WTC11 (cell line): Measurements from ENCODE around the gene PDCD1LG2. TPM values are rescaled to one million over a fixed set of nuclear protein-coding genes. Genes with fewer than 3 reads are reported as not detected.

Experiments used
- ATAC-seq: fragments of 200-7000 bp; cut with Tn5 transposase; 2 replicates; pipeline ENCODE4 v1.10.0; 2021; ENCODE audit warnings: mild to moderate bottlenecking, moderate library complexity
- CTCF ChIA-PET: fragments of 300-600 bp; sonication (Branson Sonifier 250); formaldehyde crosslinking; loops from one replicate; lab custom pipeline; 2021; ENCODE audit warnings: antibody characterized with exemption; lab: Charles Lee
- POLR2A ChIA-PET: fragments of 350-600 bp; sonication (Branson Sonifier 250); formaldehyde crosslinking; loops from one replicate; lab custom pipeline; 2021; ENCODE audit warnings: antibody characterized with exemption; lab: Charles Lee
- DNase-seq: peaks from one replicate; pipeline ENCODE4 v3.0.0; 2021; ENCODE audit warnings: low spot score
- H3K27ac Mint-ChIP-seq: 2 replicates; pipeline ENCODE4 v1.8.0; 2021; ENCODE audit warnings: mixed read lengths
- H3K27me3 Mint-ChIP-seq: 2 replicates; pipeline ENCODE4 v1.8.0; 2021; ENCODE audit warnings: low read depth, mild to moderate bottlenecking, moderate library complexity, mixed read lengths
- H3K36me3 Mint-ChIP-seq: 2 replicates; pipeline ENCODE4 v1.8.0; 2021; ENCODE audit warnings: mixed read lengths
- H3K4me1 Mint-ChIP-seq: 2 replicates; pipeline ENCODE4 v1.8.0; 2022; ENCODE audit warnings: mixed read lengths
- H3K4me3 Mint-ChIP-seq: 2 replicates; pipeline ENCODE4 v1.8.0; 2021; ENCODE audit warnings: mild to moderate bottlenecking, moderate library complexity, mixed read lengths
- H3K9me3 Mint-ChIP-seq: 2 replicates; pipeline ENCODE4 v1.8.0; 2021; ENCODE audit warnings: mixed read lengths
- AFF4 ChIP-seq: sonication (generic); formaldehyde crosslinking; IDR thresholded peaks from 2 replicates; pipeline ENCODE4 v1.8.1; 2023; ENCODE audit warnings: mild to moderate bottlenecking, missing genetic modification reagents, borderline replicate concordance
- ATF1 ChIP-seq: sonication (generic); formaldehyde crosslinking; IDR thresholded peaks from 2 replicates; pipeline ENCODE4 v1.8.1; 2023; ENCODE audit warnings: mild to moderate bottlenecking, moderate library complexity, missing genetic modification reagents
- E2F1 ChIP-seq: sonication (generic); formaldehyde crosslinking; IDR thresholded peaks from 2 replicates; pipeline ENCODE4 v1.8.0; 2022; ENCODE audit warnings: mild to moderate bottlenecking, missing genetic modification reagents
- FOXJ3 ChIP-seq: sonication (generic); formaldehyde crosslinking; IDR thresholded peaks from 2 replicates; pipeline ENCODE4 v1.9.0; 2021; ENCODE audit warnings: missing genetic modification reagents, mild to moderate bottlenecking, borderline replicate concordance
- JAZF1 ChIP-seq: fragments of 250-450 bp; sonication (Bioruptor Pico); IDR thresholded peaks from 2 replicates; pipeline ENCODE4 v1.9.0; 2021; ENCODE audit warnings: moderate library complexity, mild to moderate bottlenecking, inconsistent platforms
- KAT7 ChIP-seq: sonication (generic); formaldehyde crosslinking; IDR thresholded peaks from 2 replicates; pipeline ENCODE4 v1.8.1; 2023; ENCODE audit warnings: missing genetic modification reagents, mild to moderate bottlenecking, borderline replicate concordance
- MAX ChIP-seq: sonication (generic); formaldehyde crosslinking; IDR thresholded peaks from 2 replicates; pipeline ENCODE4 v1.8.0; 2022; ENCODE audit warnings: mild to moderate bottlenecking, missing genetic modification reagents
- MYBL2 ChIP-seq: sonication (generic); formaldehyde crosslinking; IDR thresholded peaks from 2 replicates; pipeline ENCODE4 v1.8.1; 2023; ENCODE audit warnings: mild to moderate bottlenecking, moderate library complexity, missing genetic modification reagents
- OVOL2 ChIP-seq: fragments of 250-450 bp; sonication (Bioruptor Pico); IDR thresholded peaks from 2 replicates; pipeline ENCODE4 v1.9.0; 2021; ENCODE audit warnings: mild to moderate bottlenecking, borderline replicate concordance
- PREB ChIP-seq: sonication (generic); formaldehyde crosslinking; IDR thresholded peaks from 2 replicates; pipeline ENCODE4 v1.8.1; 2022; ENCODE audit warnings: mild to moderate bottlenecking, missing genetic modification reagents, moderate library complexity, borderline replicate concordance
- RORB ChIP-seq: fragments of 250-450 bp; sonication (Bioruptor Pico); IDR thresholded peaks from 2 replicates; pipeline ENCODE4 v1.9.0; 2021; ENCODE audit warnings: mild to moderate bottlenecking
- SOX15 ChIP-seq: fragments of 250-450 bp; sonication (Bioruptor Pico); IDR thresholded peaks from 2 replicates; pipeline ENCODE4 v1.9.0; 2021; ENCODE audit warnings: mild to moderate bottlenecking
- USF1 ChIP-seq: sonication (generic); formaldehyde crosslinking; IDR thresholded peaks from 2 replicates; pipeline ENCODE4 v1.8.0; 2022; ENCODE audit warnings: mild to moderate bottlenecking, missing genetic modification reagents
- ZBTB21 ChIP-seq: sonication (generic); formaldehyde crosslinking; IDR thresholded peaks from 2 replicates; pipeline ENCODE4 v1.8.1; 2023; ENCODE audit warnings: mild to moderate bottlenecking, missing genetic modification reagents, borderline replicate concordance
- ZNF121 ChIP-seq: sonication (generic); formaldehyde crosslinking; IDR thresholded peaks from 2 replicates; pipeline ENCODE4 v1.8.0; 2023; ENCODE audit warnings: missing genetic modification reagents
- ZNF232 ChIP-seq: sonication (generic); formaldehyde crosslinking; IDR thresholded peaks from 2 replicates; pipeline ENCODE4 v1.8.0; 2022; ENCODE audit warnings: mild to moderate bottlenecking, missing genetic modification reagents
- ZNF281 ChIP-seq: sonication (generic); formaldehyde crosslinking; IDR thresholded peaks from 2 replicates; pipeline ENCODE4 v1.8.0; 2023; ENCODE audit warnings: mild to moderate bottlenecking, missing genetic modification reagents
- ZNF317 ChIP-seq: sonication (generic); formaldehyde crosslinking; IDR thresholded peaks from 2 replicates; pipeline ENCODE4 v1.8.1; 2023; ENCODE audit warnings: low read depth, mild to moderate bottlenecking, moderate library complexity, missing genetic modification reagents, borderline replicate concordance
- ZNF425 ChIP-seq: fragments of 250-450 bp; sonication (Bioruptor Pico); conservative IDR thresholded peaks from 2 replicates; pipeline ENCODE4 v1.9.0; 2021; ENCODE audit warnings: mild to moderate bottlenecking
- total RNA-seq: library from RNA; stranded (reverse); gene quantifications from 3 replicates; pipeline ENCODE4 v1.2.3, GENCODE V29; 2021

PDCD1LG2 gene
- total RNA-seq, 1 experiment from 2014 or later = not detected

- DNase-seq (no peak), ATAC-seq (no peak)
- H3K4me3 Mint-ChIP-seq = no peak overlapping the region
- H3K27me3 Mint-ChIP-seq = no peaks in the 10 kb centered on the region
- H3K4me1 Mint-ChIP-seq = peaks cover 2% of the 10 kb centered on the region; the same call in 1 of the 2 replicates
- peaks cover 2% of the 10 kb centered on the region for H3K9me3 Mint-ChIP-seq
- ChIA-PET POLR2A (no interaction called here), CTCF (interaction anchor here (1.7 kb wide), 1 partner anchor 49 kb away, joined by 4 read pairs; the partner anchor contains the start of gene CD274)
- H3K36me3 Mint-ChIP-seq = no peaks in the 10 kb centered on the region
- no peak overlapping the region for H3K27ac Mint-ChIP-seq
- no peak for TF ChIP-seq ZNF121 (CRISPR knock-in tag)
Measured at GRCh38 chr9:5499157-5499556, 11.2 kb upstream of the PDCD1LG2 start.

GRCh38 chr9:5499889-5500398 is 10.4 kb upstream of the PDCD1LG2 start:
- ChIA-PET POLR2A (interaction anchor here (0.6 kb wide), 1 partner anchor 961 kb away, joined by 3 read pairs; no protein-coding TSS in a partner anchor), CTCF (interaction anchor here (1.7 kb wide), 1 partner anchor 50 kb away, joined by 4 read pairs; the partner anchor contains the start of gene CD274)
- DNase-seq = no peak
- Mint-ChIP-seq H3K9me3 (no peaks in the 10 kb centered on the region), H3K4me3 (no peak overlapping the region), H3K27ac (no peak overlapping the region), H3K27me3 (no peaks in the 10 kb centered on the region), H3K4me1 (peaks cover 2% of the 10 kb centered on the region; the same call in 1 of the 2 replicates), H3K36me3 (no peaks in the 10 kb centered on the region)
- ATAC-seq = no peak
- TF ChIP-seq PREB (CRISPR knock-in tag) (no peak), MYBL2 (CRISPR knock-in tag) (no peak), KAT7 (no peak), ZNF425 (CRISPR knock-in tag) (no peak), FOXJ3 (no peak), RORB (CRISPR knock-in tag) (no peak), JAZF1 (no peak), USF1 (no peak), OVOL2 (CRISPR knock-in tag) (no peak), E2F1 (CRISPR knock-in tag) (no peak), ZNF232 (no peak)

GRCh38 chr9:5500441-5501235 is 9.7 kb upstream of the PDCD1LG2 start:
- Mint-ChIP-seq H3K27ac (no peak overlapping the region), H3K36me3 (no peaks in the 10 kb centered on the region), H3K4me3 (no peak overlapping the region), H3K27me3 (no peaks in the 10 kb centered on the region), H3K4me1 (peaks cover 2% of the 10 kb centered on the region; the same call in 1 of the 2 replicates), H3K9me3 (no peaks in the 10 kb centered on the region)
- ATAC-seq = no peak
- ChIA-PET CTCF (no interaction called here), POLR2A (no interaction called here)
- no peak for DNase-seq
- TF ChIP-seq SOX15 (CRISPR knock-in tag) (no peak), MAX (CRISPR knock-in tag) (no peak), MYBL2 (CRISPR knock-in tag) (no peak), ZNF317 (CRISPR knock-in tag) (no peak), ZNF281 (CRISPR knock-in tag) (no peak), ZBTB21 (CRISPR knock-in tag) (no peak), AFF4 (no peak), ATF1 (CRISPR knock-in tag) (no peak)
